ENCODE results near the gene STXBP2.

Gene STXBP2

GRCh38 chr19:7614859-7615741 is 21.8 kb upstream of the STXBP2 start:
- no peak for DNase-seq

- no peak for DNase-seq
Measured at GRCh38 chr19:7617172-7617571, 19.7 kb upstream of the STXBP2 start.

GRCh38 chr19:7617735-7618134 is 19.2 kb upstream of the STXBP2 start:
- no peak for DNase-seq

- no peak for DNase-seq
Measured at GRCh38 chr19:7618348-7618747, 18.6 kb upstream of the STXBP2 start.

- no peak for DNase-seq
Measured at GRCh38 chr19:7618771-7619510, 18.0 kb upstream of the STXBP2 start.

GRCh38 chr19:7619671-7620441 is 17.1 kb upstream of the STXBP2 start:
- DNase-seq: no peak

GRCh38 chr19:7620442-7621412 is 16.2 kb upstream of the STXBP2 start:
- DNase-seq: no peak

- no peak for DNase-seq
Measured at GRCh38 chr19:7622933-7623685, 13.8 kb upstream of the STXBP2 start.

GRCh38 chr19:7623725-7624603 is 12.9 kb upstream of the STXBP2 start:
- no peak for DNase-seq

GRCh38 chr19:7624810-7625209 is 12.1 kb upstream of the STXBP2 start:
- no peak for DNase-seq

GRCh38 chr19:7625763-7626372 is 11.0 kb upstream of the STXBP2 start:
- no peak for DNase-seq

GRCh38 chr19:7627166-7627565 is 9.7 kb upstream of the STXBP2 start:
- no peak for DNase-seq

- no peak for DNase-seq
Measured at GRCh38 chr19:7628589-7629311, 8.2 kb upstream of the STXBP2 start.

GRCh38 chr19:7629347-7630054 is 7.4 kb upstream of the STXBP2 start, which contains the start of the genes PET100 and XAB2:
Gene PET100 (plus strand): TSS chr19:7629793. CDS start chr19:7629834, 41 bp downstream.
Gene XAB2 (minus strand): TSS chr19:7629545. CDS start chr19:7629527, 18 bp downstream.
- peak; percentile 92 for DNase-seq

- DNase-seq: no peak
Measured at GRCh38 chr19:7631577-7631976, 5.3 kb upstream of the STXBP2 start.

- no peak for DNase-seq
Measured at GRCh38 chr19:7632340-7633203, 4.3 kb upstream of the STXBP2 start.

GRCh38 chr19:7633698-7634097 is 3.2 kb upstream of the STXBP2 start, which contains the start of gene PCP2:
Gene PCP2 (minus strand): TSS chr19:7633719. CDS start chr19:7633457, 262 bp downstream.
- DNase-seq: no peak

All from NCI-H2107 (cell line).